PFSK-1 (cell line): ENCODE results near the gene MAEA.

ENCODE experiments used
- FOXP2 ChIP-seq: optimal IDR thresholded peaks from 2 replicates; pipeline ENCODE3; 2011; ENCODE audit warnings: borderline replicate concordance, control low read depth, inconsistent platforms; ENCODE audit not compliant: insufficient read depth; ENCODE audit errors: extremely low read length, extremely low read depth
- POLR2AphosphoS5 ChIP-seq: IDR thresholded peaks from 2 replicates; pipeline ENCODE4 v1.6.1; 2012; ENCODE audit warnings: low read depth, mild to moderate bottlenecking, control low read depth, low read length, moderate library complexity
- SIN3A ChIP-seq: IDR thresholded peaks from 2 replicates; pipeline ENCODE4 v1.6.1; 2012; ENCODE audit warnings: mild to moderate bottlenecking, low read length, moderate library complexity, borderline replicate concordance; ENCODE audit not compliant: insufficient read depth
- TAF1 ChIP-seq: IDR thresholded peaks from 2 replicates; pipeline ENCODE4 v1.6.1; 2012; ENCODE audit warnings: low read length, control low read depth, borderline replicate concordance; ENCODE audit not compliant: insufficient read depth
- TF ChIP-seq, protein P1 (sequence below), 2 experiments: IDR thresholded peaks; 2 replicates each; pipeline versions ENCODE4 v1.6.1 to v1.8.0; 2011 to 2012; ENCODE audit warnings: low read depth in 2 of 2, low read length in 2 of 2, control low read depth in 1 of 2, inconsistent platforms in 1 of 2, mild to moderate bottlenecking in 1 of 2, moderate library complexity in 1 of 2; ENCODE audit not compliant: insufficient read depth in 1 of 2

DNA sequence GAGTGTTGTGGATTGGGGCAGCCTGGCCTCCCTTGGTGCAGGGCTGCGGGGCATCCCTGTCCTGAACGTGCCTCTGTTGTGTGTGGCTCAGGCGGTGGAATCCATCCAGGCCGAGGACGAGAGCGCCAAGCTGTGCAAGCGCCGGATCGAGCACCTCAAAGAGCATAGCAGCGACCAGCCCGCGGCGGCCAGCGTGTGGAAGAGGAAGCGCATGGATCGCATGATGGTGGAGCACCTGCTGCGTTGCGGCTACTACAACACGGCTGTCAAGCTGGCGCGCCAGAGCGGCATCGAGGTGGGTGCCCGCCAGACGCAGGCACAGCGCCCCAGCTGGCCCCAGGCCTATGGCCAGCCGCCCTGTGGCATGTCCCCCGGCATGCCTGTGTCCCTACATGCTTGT lies 25.6 kb downstream of the MAEA start:
- no peak for TF ChIP-seq POLR2AphosphoS5
- TF ChIP-seq, protein P1, sequence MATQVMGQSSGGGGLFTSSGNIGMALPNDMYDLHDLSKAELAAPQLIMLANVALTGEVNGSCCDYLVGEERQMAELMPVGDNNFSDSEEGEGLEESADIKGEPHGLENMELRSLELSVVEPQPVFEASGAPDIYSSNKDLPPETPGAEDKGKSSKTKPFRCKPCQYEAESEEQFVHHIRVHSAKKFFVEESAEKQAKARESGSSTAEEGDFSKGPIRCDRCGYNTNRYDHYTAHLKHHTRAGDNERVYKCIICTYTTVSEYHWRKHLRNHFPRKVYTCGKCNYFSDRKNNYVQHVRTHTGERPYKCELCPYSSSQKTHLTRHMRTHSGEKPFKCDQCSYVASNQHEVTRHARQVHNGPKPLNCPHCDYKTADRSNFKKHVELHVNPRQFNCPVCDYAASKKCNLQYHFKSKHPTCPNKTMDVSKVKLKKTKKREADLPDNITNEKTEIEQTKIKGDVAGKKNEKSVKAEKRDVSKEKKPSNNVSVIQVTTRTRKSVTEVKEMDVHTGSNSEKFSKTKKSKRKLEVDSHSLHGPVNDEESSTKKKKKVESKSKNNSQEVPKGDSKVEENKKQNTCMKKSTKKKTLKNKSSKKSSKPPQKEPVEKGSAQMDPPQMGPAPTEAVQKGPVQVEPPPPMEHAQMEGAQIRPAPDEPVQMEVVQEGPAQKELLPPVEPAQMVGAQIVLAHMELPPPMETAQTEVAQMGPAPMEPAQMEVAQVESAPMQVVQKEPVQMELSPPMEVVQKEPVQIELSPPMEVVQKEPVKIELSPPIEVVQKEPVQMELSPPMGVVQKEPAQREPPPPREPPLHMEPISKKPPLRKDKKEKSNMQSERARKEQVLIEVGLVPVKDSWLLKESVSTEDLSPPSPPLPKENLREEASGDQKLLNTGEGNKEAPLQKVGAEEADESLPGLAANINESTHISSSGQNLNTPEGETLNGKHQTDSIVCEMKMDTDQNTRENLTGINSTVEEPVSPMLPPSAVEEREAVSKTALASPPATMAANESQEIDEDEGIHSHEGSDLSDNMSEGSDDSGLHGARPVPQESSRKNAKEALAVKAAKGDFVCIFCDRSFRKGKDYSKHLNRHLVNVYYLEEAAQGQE (IDR thresholded peaks at IDR 0.05; ENCODE audit: insufficient read depth in 1 of 2, low read depth in 2 of 2, low read length in 2 of 2) = no peak
- TF ChIP-seq SIN3A = no peak
- no peak for TF ChIP-seq TAF1
- no peak for TF ChIP-seq FOXP2
